T-helper 2 cell treated with Interferon-gamma antibody and Interleukin-4, amounts not matched to agents 5 μg/mL and 100 μg/mL, for 36 hours (primary cell): ENCODE measurements around the gene DMAC2.

Experiments used
- DNase-seq: peaks from one replicate; pipeline ENCODE4 v3.0.0; 2021; ENCODE audit warnings: low spot score
- H3K27ac Mint-ChIP-seq: one replicate; pipeline ENCODE4 v1.8.0; 2021; ENCODE audit warnings: mild to moderate bottlenecking, mixed read lengths
- H3K27me3 Mint-ChIP-seq: one replicate; pipeline ENCODE4 v1.8.0; 2021; ENCODE audit warnings: low read depth, mixed read lengths
- H3K36me3 Mint-ChIP-seq: one replicate; pipeline ENCODE4 v1.8.0; 2021; ENCODE audit warnings: low read depth, mixed read lengths
- H3K4me1 Mint-ChIP-seq: one replicate; pipeline ENCODE4 v1.8.0; 2021; ENCODE audit warnings: low read depth, mixed read lengths
- H3K4me3 Mint-ChIP-seq: one replicate; pipeline ENCODE4 v1.8.0; 2022; ENCODE audit warnings: mild to moderate bottlenecking, moderate library complexity, mixed read lengths
- H3K9me3 Mint-ChIP-seq: one replicate; pipeline ENCODE4 v1.8.0; 2021; ENCODE audit warnings: mixed read lengths

The DMAC2 gene

DNA sequence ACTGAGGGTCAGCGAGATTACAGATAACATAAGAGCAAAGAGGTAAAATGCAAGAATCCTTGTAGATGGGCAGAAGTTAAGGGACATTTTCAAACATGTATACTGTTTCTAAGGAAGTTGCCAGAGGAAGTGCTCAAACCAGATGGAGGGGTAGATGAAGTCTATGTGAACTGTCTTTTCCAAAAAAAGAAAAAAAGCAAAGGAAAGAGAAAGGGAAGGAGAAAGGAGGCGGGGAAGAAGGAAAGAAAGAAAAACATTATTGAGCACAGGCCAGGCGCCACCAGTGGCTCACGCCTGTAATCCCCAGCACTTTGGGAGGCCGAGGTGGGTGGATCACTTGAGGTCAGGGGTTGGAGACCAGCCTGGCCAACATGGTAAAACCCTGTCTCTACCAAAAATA lies 5.3 kb downstream of the DMAC2 start:
- Mint-ChIP-seq H3K4me1 (peaks cover 10% of the 10 kb centered on the region), H3K4me3 (no peak overlapping the region), H3K9me3 (no peaks in the 10 kb centered on the region), H3K27ac (peak overlapping the region; percentile 34), H3K27me3 (no peaks in the 10 kb centered on the region), H3K36me3 (peaks cover 19% of the 10 kb centered on the region)
- no peak for DNase-seq

DNA sequence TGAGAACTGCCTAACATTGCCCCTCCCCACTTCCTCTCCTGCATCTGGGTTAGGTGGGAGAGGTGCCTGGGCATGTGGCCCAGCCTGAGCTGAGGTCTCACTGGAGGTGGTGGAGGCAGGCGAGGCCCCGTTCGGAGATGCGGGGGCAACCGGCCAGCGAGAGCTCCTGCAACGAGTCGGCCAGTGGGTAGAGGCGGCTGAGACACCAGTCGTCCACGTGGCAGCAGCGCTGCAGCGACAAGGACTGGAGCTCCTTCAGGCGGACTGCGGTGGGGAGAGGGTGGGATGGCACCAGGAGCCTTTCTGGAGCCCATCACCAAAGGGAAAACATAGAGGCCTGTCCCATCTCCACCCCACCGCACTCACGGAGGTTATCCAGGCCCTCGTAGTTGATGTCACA lies 6.5 kb downstream of the DMAC2 start:
- Mint-ChIP-seq H3K4me1 (peaks cover 12% of the 10 kb centered on the region), H3K4me3 (no peak overlapping the region), H3K9me3 (no peaks in the 10 kb centered on the region), H3K36me3 (peaks cover 20% of the 10 kb centered on the region), H3K27ac (no peak overlapping the region), H3K27me3 (no peaks in the 10 kb centered on the region)
- DNase-seq, result no peak

DNA sequence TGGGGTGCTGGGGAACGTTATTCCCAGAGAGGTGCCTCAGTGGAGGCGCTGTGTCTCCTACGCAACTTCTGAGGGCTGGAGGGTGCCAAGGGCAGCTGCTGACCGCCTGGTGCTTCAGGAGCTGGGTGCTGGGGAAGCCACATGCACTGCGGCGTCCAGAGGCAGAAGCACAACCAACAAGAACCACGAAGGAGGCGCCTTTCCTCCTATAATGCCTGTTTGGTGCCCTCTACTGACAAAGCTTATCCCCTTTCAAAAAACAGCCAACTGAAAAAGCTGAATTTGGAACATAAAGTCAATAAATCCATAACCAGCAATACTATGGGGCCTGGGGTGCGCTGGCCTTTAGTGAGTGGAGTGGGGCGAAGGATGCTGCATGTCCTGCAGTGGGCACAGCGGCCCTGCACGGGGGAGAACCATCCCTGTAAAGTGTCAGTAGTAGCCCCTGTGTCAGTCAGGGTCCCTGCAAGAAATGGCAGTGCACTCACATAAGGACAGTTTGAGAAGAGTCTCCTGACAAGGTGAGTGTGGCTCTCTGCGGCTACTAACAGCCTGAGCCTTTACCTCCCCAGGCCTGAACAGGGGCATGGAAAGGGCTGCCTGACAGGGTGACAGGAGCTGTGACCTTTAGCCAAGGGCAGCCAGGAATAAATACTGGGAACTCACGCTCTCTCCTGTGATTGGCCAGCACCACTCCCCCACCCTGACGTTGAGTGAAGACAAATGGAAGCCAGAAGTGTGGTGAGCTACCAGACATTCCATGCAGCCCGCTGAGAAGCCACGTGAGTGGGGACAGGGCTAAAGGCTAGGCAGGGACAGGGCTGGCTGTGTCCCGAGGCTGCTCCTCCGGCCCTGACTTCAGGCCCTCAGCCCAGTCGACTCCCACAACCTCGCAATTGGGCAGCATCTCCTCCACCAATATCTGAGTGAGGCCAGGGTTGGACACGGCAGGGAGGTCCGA lies 8.0 kb downstream of the DMAC2 start:
- Mint-ChIP-seq H3K4me1 (peaks cover 21% of the 10 kb centered on the region), H3K27me3 (no peaks in the 10 kb centered on the region), H3K4me3 (no peak overlapping the region), H3K27ac (peak overlapping the region; percentile 49), H3K36me3 (peaks cover 17% of the 10 kb centered on the region), H3K9me3 (no peaks in the 10 kb centered on the region)
- no peak for DNase-seq

DNA sequence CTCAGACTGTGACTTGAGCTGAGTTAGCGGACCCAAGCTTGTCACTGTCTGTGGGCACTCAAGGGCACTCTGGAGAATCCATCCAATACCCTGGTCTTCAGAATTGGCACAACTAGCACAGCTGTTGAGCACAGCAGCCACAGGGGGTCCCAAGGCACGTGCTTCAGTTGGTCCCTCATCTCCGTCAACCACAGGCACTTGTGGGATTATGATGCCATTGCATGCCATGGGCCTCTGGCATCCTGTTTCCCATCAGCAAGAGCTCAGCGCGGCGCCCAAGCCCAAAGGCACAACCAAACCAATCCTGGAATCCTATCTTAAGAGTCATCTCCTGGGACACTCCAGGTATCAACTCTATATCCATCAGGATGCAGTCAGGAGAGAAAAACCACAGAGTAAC lies 8.8 kb downstream of the DMAC2 start:
- no peaks in the 10 kb centered on the region for H3K9me3 Mint-ChIP-seq
- no peak overlapping the region for H3K4me3 Mint-ChIP-seq
- H3K27me3 Mint-ChIP-seq, result no peaks in the 10 kb centered on the region
- DNase-seq, result no peak
- peaks cover 22% of the 10 kb centered on the region for H3K4me1 Mint-ChIP-seq
- H3K27ac Mint-ChIP-seq, result no peak overlapping the region
- H3K36me3 Mint-ChIP-seq, result peaks cover 17% of the 10 kb centered on the region

DNA sequence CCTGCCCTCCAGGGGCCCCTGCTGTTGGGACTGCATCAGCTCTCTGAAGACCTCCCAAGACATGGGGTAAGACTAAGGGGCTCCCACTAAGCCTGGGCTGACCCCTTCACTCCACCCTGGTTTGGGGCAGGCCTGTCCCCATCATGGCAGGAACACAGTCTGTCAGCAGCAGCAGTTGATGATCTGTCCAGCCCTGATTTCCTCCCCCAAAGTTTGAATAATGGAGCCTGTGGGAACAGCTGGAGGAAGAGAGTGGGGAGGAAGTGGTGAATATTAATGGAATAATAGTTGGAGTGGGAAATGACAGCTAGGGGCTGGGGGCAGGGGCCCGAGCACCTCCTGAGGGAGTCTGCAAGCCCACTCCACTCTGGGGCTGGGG lies 11.2 kb downstream of the DMAC2 start:
- H3K36me3 Mint-ChIP-seq, result peaks cover 18% of the 10 kb centered on the region
- H3K4me1 Mint-ChIP-seq, result peaks cover 20% of the 10 kb centered on the region
- H3K27me3 Mint-ChIP-seq, result no peaks in the 10 kb centered on the region
- DNase-seq, result no peak
- H3K9me3 Mint-ChIP-seq, result no peaks in the 10 kb centered on the region
- H3K27ac Mint-ChIP-seq, result peak overlapping the region; percentile 21
- peak overlapping the region; percentile 87 for H3K4me3 Mint-ChIP-seq

DNA sequence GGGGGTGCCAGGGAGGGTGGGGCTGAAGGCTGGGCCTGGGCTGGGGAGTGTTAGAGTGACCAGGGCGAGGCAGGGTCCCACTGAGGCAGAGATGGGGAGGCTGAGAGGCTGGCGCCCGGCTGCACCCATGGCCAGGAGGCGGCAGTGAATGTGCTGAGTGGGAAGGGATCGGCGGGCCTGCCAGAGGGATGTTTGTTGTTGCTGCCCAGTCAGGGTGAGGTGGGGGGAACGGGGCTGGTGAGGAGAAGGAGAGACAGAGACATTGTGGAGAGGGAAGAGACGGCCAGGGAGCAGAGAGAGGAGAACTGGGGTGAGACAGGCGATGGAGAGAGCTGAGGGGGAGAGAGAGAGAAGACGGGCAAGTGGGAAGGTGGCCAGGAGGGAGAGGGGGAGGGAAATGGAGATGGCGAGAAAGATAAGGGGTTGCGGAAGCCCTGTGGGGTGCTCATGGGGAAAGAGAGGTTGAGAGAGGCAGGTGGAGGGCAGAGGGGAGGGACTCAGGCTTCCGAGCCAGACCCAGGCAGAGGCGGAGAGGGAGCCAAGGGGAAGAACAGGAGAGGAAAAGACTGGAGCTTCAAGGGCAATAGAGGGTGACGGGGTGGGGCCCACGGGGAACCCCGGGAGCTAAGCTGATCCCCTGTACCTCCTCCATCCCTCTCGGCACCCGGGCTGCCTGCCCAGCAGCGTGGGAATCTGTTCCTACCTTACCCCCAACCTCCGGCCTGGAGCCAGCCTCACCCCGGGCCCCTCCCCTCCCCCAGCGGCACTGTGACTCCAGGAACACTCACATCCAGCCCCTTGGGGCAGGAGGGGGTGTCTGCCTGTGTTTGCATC lies 11.8 kb downstream of the DMAC2 start:
- Mint-ChIP-seq H3K4me1 (peaks cover 20% of the 10 kb centered on the region), H3K4me3 (peak overlapping the region; percentile 87), H3K36me3 (peaks cover 18% of the 10 kb centered on the region), H3K9me3 (no peaks in the 10 kb centered on the region), H3K27ac (peak overlapping the region; percentile 89), H3K27me3 (no peaks in the 10 kb centered on the region)
- DNase-seq, result peak; percentile 42

DNA sequence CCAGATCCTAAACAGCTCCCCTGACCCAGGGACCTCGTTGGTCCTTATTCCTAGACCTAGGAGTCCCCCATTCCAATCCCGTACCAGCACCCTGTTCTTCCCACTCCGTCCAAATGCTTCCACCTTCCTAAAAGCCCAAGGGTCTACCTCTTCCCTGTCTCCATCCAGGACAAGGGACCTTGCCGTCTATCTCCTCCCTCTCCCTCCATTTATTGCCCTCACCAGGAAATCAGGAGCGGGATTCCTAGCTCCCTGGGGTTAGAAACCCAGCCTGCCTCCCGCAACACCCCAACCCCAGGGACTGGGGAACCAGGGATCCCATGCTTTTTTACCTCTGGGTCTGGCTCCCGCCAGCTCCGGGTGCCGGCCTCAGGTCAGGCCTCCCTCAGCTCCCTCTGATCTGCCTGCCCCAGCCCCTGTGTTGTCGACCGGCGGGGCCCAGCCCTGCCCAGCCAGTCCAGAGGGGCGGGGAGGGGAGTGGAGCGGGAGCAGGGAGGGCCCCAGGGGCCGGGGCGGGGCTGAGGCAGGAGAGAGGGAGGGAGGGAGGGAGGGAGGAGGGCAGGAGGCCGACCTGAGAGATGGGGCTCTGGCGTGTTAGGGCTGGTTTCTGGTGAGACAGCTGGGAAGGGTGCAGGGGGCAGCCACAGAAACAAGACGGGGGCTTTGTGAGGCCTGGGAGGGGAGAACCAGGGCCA lies 12.6 kb downstream of the DMAC2 start, which contains the start of gene B3GNT8:
B3GNT8 (minus strand) TSS at position 423 of the 695 bp plus-strand sequence. CDS start 596 bp downstream, outside the sequence.
- Mint-ChIP-seq H3K27me3 (no peaks in the 10 kb centered on the region), H3K27ac (peak within 1 kb of the TSS; percentile 89)

DNA sequence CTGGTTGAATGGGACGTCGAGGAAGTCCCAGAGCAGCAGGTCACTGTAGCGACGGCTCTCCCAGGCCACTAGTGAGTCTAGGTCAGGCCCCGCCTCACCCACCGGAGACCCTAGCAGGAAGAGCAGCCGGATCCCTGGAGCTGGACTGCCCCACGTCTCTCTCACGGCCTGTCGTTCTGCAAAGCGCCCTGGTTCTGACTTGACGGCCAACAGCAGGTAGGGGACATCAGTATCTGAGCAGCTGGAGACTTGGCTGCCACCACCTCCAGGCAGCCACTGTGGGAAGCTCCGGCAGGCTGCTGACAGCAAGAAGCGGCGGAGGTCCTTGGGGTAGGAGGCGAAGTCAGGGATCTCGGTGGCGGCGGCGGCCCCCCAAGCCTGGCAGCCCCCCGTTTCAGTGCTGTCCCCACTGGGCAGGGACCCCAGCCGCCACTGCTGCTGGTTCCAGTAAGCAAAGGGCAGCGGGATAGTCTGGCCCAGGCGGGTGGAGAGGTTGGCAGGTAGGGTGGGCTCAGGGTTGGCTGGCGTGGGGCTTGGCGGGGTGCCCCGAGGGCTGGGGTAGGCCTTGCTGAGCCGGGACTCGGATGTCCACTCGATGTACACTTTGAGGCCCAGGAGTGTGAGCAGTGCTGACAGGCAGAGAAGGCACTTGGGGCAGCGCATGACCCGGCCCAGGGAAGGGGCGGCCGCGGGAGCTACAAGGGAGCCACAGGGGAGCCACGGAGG lies 13.4 kb downstream of the DMAC2 start:
- Mint-ChIP-seq H3K27ac (peak overlapping the region; percentile 31), H3K9me3 (no peaks in the 10 kb centered on the region), H3K4me3 (no peak overlapping the region), H3K4me1 (peaks cover 19% of the 10 kb centered on the region), H3K27me3 (no peaks in the 10 kb centered on the region), H3K36me3 (peaks cover 12% of the 10 kb centered on the region)
- DNase-seq, result no peak

More for the DNA sequence above, 12.6 kb downstream of the DMAC2 start, which contains the start of gene B3GNT8:
- Mint-ChIP-seq H3K4me3 (peak within 1 kb of the TSS; percentile 87), H3K36me3 (peaks cover 11% of the 10 kb centered on the region), H3K4me1 (peaks cover 20% of the 10 kb centered on the region), H3K9me3 (no peaks in the 10 kb centered on the region)
- DNase-seq, result peak; percentile 30

DNA sequence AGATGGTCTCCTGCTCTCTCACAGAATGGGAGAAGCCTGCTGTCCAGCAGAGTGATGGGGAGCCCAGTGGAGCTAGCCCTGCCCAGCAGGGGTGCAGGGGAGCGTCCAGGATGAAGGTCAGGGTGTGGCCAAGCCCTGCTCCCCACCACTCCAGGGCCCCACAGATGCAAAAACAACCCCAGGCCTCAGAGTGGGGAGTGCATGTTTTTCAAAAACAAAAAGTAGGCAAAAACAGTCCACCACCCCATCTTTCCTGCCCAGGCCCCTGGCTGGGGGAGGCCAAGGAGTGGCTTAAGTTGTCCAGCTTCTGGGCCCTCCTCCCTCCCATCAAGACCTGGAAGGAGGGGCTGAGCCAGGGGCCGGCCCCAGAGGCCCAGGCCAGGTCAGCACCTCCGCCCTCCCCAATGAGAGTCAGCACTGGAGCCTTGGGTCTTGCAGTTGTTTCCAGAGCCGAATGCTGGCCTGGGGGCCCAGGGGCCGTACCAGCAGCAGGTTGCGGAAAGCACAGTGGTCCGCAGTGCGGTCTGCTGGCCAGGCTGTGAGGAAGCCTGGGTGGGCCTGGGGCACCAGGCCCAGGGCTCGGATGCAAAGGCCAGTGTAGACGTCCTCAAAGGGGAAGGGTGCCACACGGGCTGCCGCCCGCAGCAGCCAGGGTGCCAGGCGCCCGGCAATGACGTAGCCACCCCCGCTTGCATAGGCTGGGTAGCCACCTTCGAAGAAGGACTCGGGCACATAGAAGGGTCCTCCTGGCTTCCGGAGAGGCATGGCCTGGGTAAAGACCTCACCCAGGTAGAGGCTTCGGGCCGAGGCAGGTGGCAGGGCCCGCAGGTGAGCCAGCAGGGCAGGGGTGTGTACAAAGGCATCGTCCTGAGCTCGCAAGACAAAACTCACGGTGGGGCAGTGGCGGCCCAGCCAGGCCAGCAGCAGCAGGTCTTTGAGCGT lies 14.3 kb downstream of the DMAC2 start:
- Mint-ChIP-seq H3K36me3 (peaks cover 13% of the 10 kb centered on the region), H3K27me3 (no peaks in the 10 kb centered on the region), H3K4me3 (no peak overlapping the region), H3K9me3 (no peaks in the 10 kb centered on the region), H3K4me1 (peaks cover 19% of the 10 kb centered on the region), H3K27ac (peak overlapping the region; percentile 31)
- DNase-seq, result no peak

DNA sequence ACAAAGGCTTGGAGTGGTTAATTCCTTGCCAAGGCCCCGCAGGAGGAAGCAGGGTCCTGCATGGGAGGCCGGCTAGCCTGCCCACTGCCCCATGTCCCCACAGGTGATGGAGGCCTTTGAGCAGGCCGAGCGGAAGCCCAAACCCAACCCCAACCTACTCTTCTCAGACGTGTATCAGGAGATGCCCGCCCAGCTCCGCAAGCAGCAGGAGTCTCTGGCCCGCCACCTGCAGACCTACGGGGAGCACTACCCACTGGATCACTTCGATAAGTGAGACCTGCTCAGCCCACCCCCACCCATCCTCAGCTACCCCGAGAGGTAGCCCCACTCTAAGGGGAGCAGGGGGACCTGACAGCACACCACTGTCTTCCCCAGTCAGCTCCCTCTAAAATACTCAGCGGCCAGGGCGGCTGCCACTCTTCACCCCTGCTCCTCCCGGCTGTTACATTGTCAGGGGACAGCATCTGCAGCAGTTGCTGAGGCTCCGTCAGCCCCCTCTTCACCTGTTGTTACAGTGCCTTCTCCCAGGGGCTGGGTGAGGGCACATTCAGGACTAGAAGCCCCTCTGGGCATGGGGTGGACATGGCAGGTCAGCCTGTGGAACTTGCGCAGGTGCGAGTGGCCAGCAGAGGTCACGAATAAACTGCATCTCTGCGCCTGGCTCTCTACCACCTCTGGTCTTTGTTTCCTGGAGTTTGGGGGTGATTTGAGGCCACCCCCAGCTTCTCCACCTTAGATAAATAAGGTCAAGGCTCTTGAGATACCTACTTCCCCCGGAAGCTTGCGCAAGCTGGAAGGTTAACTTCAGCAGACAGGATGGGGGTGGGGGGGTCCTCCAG lies 15.2 kb downstream of the DMAC2 start:
- Mint-ChIP-seq H3K4me1 (peaks cover 19% of the 10 kb centered on the region), H3K27ac (no peak overlapping the region), H3K36me3 (peaks cover 13% of the 10 kb centered on the region), H3K4me3 (no peak overlapping the region), H3K9me3 (no peaks in the 10 kb centered on the region), H3K27me3 (no peaks in the 10 kb centered on the region)
- DNase-seq, result no peak

DNA sequence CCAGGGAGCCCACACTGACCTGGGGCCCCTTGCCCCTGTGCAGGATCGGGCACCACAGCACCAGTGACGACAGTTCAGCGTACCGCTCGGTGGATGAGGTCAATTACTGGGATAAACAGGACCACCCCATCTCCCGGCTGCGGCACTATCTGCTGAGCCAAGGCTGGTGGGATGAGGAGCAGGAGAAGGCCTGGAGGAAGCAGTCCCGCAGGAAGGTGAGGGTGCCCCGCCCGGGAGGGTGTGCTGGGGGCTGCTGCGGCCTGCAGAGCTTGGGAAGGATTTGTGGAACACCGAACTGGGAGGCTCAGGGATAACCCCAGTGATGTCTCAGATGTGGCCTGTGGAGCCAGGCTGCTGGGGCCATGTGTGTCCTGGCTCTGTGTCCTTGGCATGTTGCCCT lies 16.8 kb downstream of the DMAC2 start:
- Mint-ChIP-seq H3K4me3 (no peak overlapping the region), H3K36me3 (peaks cover 14% of the 10 kb centered on the region), H3K27me3 (no peaks in the 10 kb centered on the region), H3K4me1 (peaks cover 10% of the 10 kb centered on the region), H3K9me3 (no peaks in the 10 kb centered on the region), H3K27ac (no peak overlapping the region)
- no peak for DNase-seq

DNA sequence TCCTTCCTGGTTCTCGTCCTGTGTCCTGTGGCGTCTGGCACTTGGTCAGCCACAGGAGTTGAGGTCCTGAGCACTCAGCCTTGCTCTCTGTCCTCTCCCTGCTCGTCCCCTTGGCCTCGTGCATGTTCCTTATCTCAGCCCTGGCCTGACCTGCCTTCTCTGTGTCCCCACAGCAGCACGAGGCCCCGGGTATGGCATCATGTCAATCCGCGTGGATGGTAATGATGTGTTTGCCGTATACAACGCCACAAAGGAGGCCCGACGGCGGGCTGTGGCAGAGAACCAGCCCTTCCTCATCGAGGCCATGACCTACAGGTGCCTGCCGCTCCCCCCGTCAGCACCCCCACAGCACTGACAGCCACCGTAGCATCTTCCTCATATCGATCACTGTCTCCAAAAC lies 17.3 kb downstream of the DMAC2 start:
- Mint-ChIP-seq H3K27ac (no peak overlapping the region), H3K4me3 (no peak overlapping the region), H3K27me3 (no peaks in the 10 kb centered on the region), H3K36me3 (peaks cover 14% of the 10 kb centered on the region), H3K9me3 (no peaks in the 10 kb centered on the region), H3K4me1 (peaks cover 5% of the 10 kb centered on the region)
- no peak for DNase-seq
